ENCODE measurements around the gene PATE3.

- TF ChIP-seq CTCF (IDR thresholded peaks at IDR 0.05) (no peak), REST (IDR thresholded peaks at IDR 0.05; ENCODE audit: insufficient read depth in 1 of 2, low read depth in 2 of 2, low read length in 1 of 2) (no peak)
Observed at GRCh38 chr11:125773516-125773915, 14.4 kb upstream of the PATE3 start.

All from Panc1 (cell line).